ENCODE data around the gene H3-3A. TPM values are rescaled to one million over a fixed set of nuclear protein-coding genes. Genes with fewer than 3 reads are reported as not detected.

The H3-3A gene
- polyA plus RNA-seq, 2 of the 4 experiments (the other 2 are of a cell fraction): 457 to 530 TPM

GRCh38 chr1:226019572-226019971 is 42.9 kb upstream of the H3-3A start (continued):
- TF ChIP-seq ZSCAN20 (CRISPR knock-in tag; IDR thresholded peaks at IDR 0.05) (no peak), FOSL2 (IDR thresholded peaks at IDR 0.05) (no peak), FOSL2 (CRISPR knock-in tag; IDR thresholded peaks at IDR 0.05) (no peak), SMC3 (IDR thresholded peaks at IDR 0.05) (no peak)

GRCh38 chr1:226021401-226021800 is 41.1 kb upstream of the H3-3A start:
- FAIRE-seq (no peak), ATAC-seq (peak in 1 of 2 experiments; percentile 34; a peak in 1 of 6 replicates), DNase-seq (ENCODE audit: low read depth in 1 of 2, low spot score in 1 of 2) (no peak)
- H3K27ac ChIP-seq: no peak overlapping the region
- H3K4me1 ChIP-seq: no peaks in the 10 kb centered on the region
- no peak for TF ChIP-seq NPAS2 (CRISPR knock-in tag; IDR thresholded peaks at IDR 0.05; ENCODE audit: borderline replicate concordance)
- TF ChIP-seq EHF (CRISPR knock-in tag; IDR thresholded peaks at IDR 0.05): no peak
- TF ChIP-seq CHD4 (IDR thresholded peaks at IDR 0.05; ENCODE audit: borderline replicate concordance): no peak
- no peak for TF ChIP-seq EHMT2 (IDR thresholded peaks at IDR 0.05; ENCODE audit: low read depth)
- no peak for TF ChIP-seq CEBPB (IDR thresholded peaks at IDR 0.05)
- TF ChIP-seq HES2 (IDR thresholded peaks at IDR 0.05): no peak
- TF ChIP-seq ATOH8 (CRISPR knock-in tag; IDR thresholded peaks at IDR 0.05; ENCODE audit: low read depth): no peak
- no peak for TF ChIP-seq USF2 (IDR thresholded peaks at IDR 0.05)
- no peak for TF ChIP-seq PHF8 (IDR thresholded peaks at IDR 0.05; ENCODE audit: borderline replicate concordance, low read depth)
- no peak for TF ChIP-seq MYC (IDR thresholded peaks at IDR 0.05; ENCODE audit: borderline replicate concordance, low read length)
- no peak for TF ChIP-seq ESRRA (IDR thresholded peaks at IDR 0.05; ENCODE audit: borderline replicate concordance, low read length)
- TF ChIP-seq RARB (CRISPR knock-in tag; IDR thresholded peaks at IDR 0.05): no peak
- TF ChIP-seq HOXA7 (CRISPR knock-in tag; IDR thresholded peaks at IDR 0.05): no peak
- H3K4me3 ChIP-seq: no peak overlapping the region
- H3K4me2 ChIP-seq: no peak overlapping the region
- WGBS (ENCODE audit: missing lambda C conversion rate): 35% methylated on average over 3 of the region's 3 CpGs
- POLR2A ChIA-PET: interaction anchor here (1.4 kb wide), 1 partner anchor 22 kb away, joined by 4 read pairs; the partner anchor contains the start of gene SDE2
- CTCF ChIA-PET: interaction anchor here (0.6 to 1.5 kb wide), 4 partner anchors 9 to 43 kb away, joined by 3 to 4 read pairs (median 3); no protein-coding TSS in a partner anchor
- no peaks in the 10 kb centered on the region for H3K9me3 ChIP-seq

- no peak for ATAC-seq
- 17% methylated on average over 2 of the region's 2 CpGs for WGBS (ENCODE audit: missing lambda C conversion rate)
- POLR2A ChIA-PET: interaction anchor here (1.4 kb wide), 1 partner anchor 22 kb away, joined by 4 read pairs; the partner anchor contains the start of gene SDE2
- Histone ChIP-seq H3K4me2 (no peak overlapping the region), H3K9me3 (no peaks in the 10 kb centered on the region), H3K4me3 (no peak overlapping the region), H3K27ac (no peak overlapping the region), H3K4me1 (no peaks in the 10 kb centered on the region)
- no peak for DNase-seq (ENCODE audit: low read depth in 1 of 2, low spot score in 1 of 2)
- TF ChIP-seq ZSCAN20 (CRISPR knock-in tag; IDR thresholded peaks at IDR 0.05) (no peak), RCOR1 (IDR thresholded peaks at IDR 0.05; ENCODE audit: low read depth, low read length) (no peak), ZNF302 (CRISPR knock-in tag; IDR thresholded peaks at IDR 0.05) (no peak), FOSB (CRISPR knock-in tag; IDR thresholded peaks at IDR 0.05) (no peak), CHD4 (IDR thresholded peaks at IDR 0.05; ENCODE audit: borderline replicate concordance) (no peak), HES2 (IDR thresholded peaks at IDR 0.05) (no peak), EP300 (IDR thresholded peaks at IDR 0.05) (no peak), MAZ (IDR thresholded peaks at IDR 0.05; ENCODE audit: borderline replicate concordance, low read depth, low read length) (no peak), NR3C1 (IDR thresholded peaks at IDR 0.05) (no peak), EHMT2 (IDR thresholded peaks at IDR 0.05; ENCODE audit: low read depth) (no peak), TFCP2L1 (CRISPR knock-in tag; IDR thresholded peaks at IDR 0.05) (no peak), CBX2 (IDR thresholded peaks at IDR 0.05; ENCODE audit: borderline replicate concordance, low read depth) (no peak), HEYL (CRISPR knock-in tag; IDR thresholded peaks at IDR 0.05) (no peak)
- FAIRE-seq: no peak
- CTCF ChIA-PET: interaction anchor here (0.6 to 1.5 kb wide), 4 partner anchors 9 to 43 kb away, joined by 3 to 4 read pairs (median 3); no protein-coding TSS in a partner anchor
Measured at GRCh38 chr1:226021801-226022200, 40.7 kb upstream of the H3-3A start.

Data from A549 (cell line).